ENCODE results near the gene ANKRD12.

ANKRD12 gene

GRCh38 chr18:9106800-9107584 is 29.6 kb upstream of the ANKRD12 start:
- DNase-seq (ENCODE audit: low spot score) = no peak

- no peak for DNase-seq (ENCODE audit: low spot score)
These were observed 27.7 kb upstream of the ANKRD12 start for GRCh38 chr18:9108911-9109310.

GRCh38 chr18:9109523-9109922 is 27.1 kb upstream of the ANKRD12 start:
- DNase-seq (ENCODE audit: low spot score) = no peak

- no peak for DNase-seq (ENCODE audit: low spot score)
These were observed 23.0 kb upstream of the ANKRD12 start for GRCh38 chr18:9113468-9114149.

GRCh38 chr18:9115984-9116383 is 20.6 kb upstream of the ANKRD12 start:
- DNase-seq (ENCODE audit: low spot score) = no peak

GRCh38 chr18:9117980-9118841 is 18.4 kb upstream of the ANKRD12 start:
- DNase-seq (ENCODE audit: low spot score) = no peak

- DNase-seq (ENCODE audit: low spot score) = no peak
These were observed 15.8 kb upstream of the ANKRD12 start for GRCh38 chr18:9120796-9121195.

- DNase-seq (ENCODE audit: low spot score) = no peak
These were observed 13.1 kb upstream of the ANKRD12 start for GRCh38 chr18:9123520-9123919.

GRCh38 chr18:9124824-9125223 is 11.8 kb upstream of the ANKRD12 start:
- no peak for DNase-seq (ENCODE audit: low spot score)

- no peak for DNase-seq (ENCODE audit: low spot score)
These were observed 10.2 kb upstream of the ANKRD12 start for GRCh38 chr18:9126337-9126736.

- no peak for DNase-seq (ENCODE audit: low spot score)
These were observed 6.4 kb upstream of the ANKRD12 start for GRCh38 chr18:9130195-9130594.

- DNase-seq (ENCODE audit: low spot score) = no peak
These were observed 5.8 kb upstream of the ANKRD12 start for GRCh38 chr18:9130806-9131205.

GRCh38 chr18:9132628-9133027 is 4.0 kb upstream of the ANKRD12 start:
- no peak for DNase-seq (ENCODE audit: low spot score)

- DNase-seq (ENCODE audit: low spot score) = no peak
These were observed 3.4 kb upstream of the ANKRD12 start for GRCh38 chr18:9133225-9133624.

GRCh38 chr18:9135081-9135911 is 1.3 kb upstream of the ANKRD12 start:
- DNase-seq (ENCODE audit: low spot score) = no peak

GRCh38 chr18:9135912-9136314 is 668 bp upstream of the ANKRD12 start:
- DNase-seq (ENCODE audit: low spot score) = no peak

GRCh38 chr18:9137168-9138066 is 836 bp downstream of the ANKRD12 start:
- peak; percentile 76 for DNase-seq (ENCODE audit: low spot score)

- DNase-seq (ENCODE audit: low spot score) = no peak
These were observed 2.9 kb downstream of the ANKRD12 start for GRCh38 chr18:9139400-9140039.

GRCh38 chr18:9140381-9140780 is 3.8 kb downstream of the ANKRD12 start:
- DNase-seq (ENCODE audit: low spot score) = no peak

GRCh38 chr18:9140984-9141383 is 4.4 kb downstream of the ANKRD12 start:
- DNase-seq (ENCODE audit: low spot score) = no peak
